ENCODE measurements around the gene BSPRY. TPM values are rescaled to one million over a fixed set of nuclear protein-coding genes. Genes with fewer than 3 reads are reported as not detected.

Gene BSPRY
- total and polyA plus RNA-seq, 2 of the 13 experiments (the other 11 are each of a cell fraction or from before 2014, with no cell fraction given): 0.09 to 0.26 TPM

DNA sequence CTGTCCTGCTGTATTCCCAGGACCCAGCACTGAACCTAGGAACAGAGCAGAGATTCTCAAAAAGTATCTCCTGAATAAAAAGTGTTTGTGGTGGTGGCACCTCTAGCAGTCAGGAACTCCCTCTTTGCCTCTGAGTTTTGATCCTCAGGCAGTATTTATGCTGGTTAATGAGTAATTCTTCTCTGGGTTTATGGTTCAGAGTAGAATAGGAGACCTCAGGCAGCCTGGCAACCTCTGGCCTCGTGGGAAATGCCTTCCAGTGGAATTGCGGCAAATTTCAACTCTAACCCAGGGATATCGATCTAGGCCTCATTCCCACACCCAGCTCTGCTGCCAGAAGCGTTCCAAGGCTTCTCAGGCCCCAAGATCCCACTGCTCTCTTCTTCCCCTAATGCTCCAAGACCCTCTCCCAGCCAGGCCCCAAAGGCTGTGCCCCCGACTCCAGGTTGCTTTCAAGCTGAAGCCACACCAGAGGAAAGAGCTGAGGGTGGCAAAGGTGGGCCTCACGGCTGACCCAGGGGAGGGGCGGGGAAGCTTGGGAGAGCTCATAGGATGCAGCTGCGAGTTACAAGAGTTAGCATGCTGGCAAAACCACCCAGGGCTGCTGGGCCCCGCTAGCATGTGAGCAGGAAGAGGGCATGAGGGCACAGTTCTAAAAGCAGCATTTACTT lies 38.4 kb downstream of the BSPRY start (continued):
- peak; percentile 92 for TF ChIP-seq ASH2L (IDR thresholded peaks at IDR 0.05; ENCODE audit: insufficient read length, low read depth, low read length)
- TF ChIP-seq ZNF205 (CRISPR knock-in tag; IDR thresholded peaks at IDR 0.05): no peak; the same call in 1 of the 2 replicates
- TF ChIP-seq BRCA1 (CRISPR knock-in tag; IDR thresholded peaks at IDR 0.05): no peak
- TF ChIP-seq PHF21A (CRISPR knock-in tag; IDR thresholded peaks at IDR 0.05): peak; percentile 85
- TF ChIP-seq ZNF331 (CRISPR knock-in tag; IDR thresholded peaks at IDR 0.05): no peak; the same call in 1 of the 2 replicates
- TF ChIP-seq SETDB1 (CRISPR knock-in tag; IDR thresholded peaks at IDR 0.05; ENCODE audit: borderline replicate concordance): no peak
- peak; percentile 74; the same call in 1 of the 2 replicates for TF ChIP-seq ARID2 (CRISPR knock-in tag; IDR thresholded peaks at IDR 0.05; ENCODE audit: borderline replicate concordance)
- TF ChIP-seq, protein P1, sequence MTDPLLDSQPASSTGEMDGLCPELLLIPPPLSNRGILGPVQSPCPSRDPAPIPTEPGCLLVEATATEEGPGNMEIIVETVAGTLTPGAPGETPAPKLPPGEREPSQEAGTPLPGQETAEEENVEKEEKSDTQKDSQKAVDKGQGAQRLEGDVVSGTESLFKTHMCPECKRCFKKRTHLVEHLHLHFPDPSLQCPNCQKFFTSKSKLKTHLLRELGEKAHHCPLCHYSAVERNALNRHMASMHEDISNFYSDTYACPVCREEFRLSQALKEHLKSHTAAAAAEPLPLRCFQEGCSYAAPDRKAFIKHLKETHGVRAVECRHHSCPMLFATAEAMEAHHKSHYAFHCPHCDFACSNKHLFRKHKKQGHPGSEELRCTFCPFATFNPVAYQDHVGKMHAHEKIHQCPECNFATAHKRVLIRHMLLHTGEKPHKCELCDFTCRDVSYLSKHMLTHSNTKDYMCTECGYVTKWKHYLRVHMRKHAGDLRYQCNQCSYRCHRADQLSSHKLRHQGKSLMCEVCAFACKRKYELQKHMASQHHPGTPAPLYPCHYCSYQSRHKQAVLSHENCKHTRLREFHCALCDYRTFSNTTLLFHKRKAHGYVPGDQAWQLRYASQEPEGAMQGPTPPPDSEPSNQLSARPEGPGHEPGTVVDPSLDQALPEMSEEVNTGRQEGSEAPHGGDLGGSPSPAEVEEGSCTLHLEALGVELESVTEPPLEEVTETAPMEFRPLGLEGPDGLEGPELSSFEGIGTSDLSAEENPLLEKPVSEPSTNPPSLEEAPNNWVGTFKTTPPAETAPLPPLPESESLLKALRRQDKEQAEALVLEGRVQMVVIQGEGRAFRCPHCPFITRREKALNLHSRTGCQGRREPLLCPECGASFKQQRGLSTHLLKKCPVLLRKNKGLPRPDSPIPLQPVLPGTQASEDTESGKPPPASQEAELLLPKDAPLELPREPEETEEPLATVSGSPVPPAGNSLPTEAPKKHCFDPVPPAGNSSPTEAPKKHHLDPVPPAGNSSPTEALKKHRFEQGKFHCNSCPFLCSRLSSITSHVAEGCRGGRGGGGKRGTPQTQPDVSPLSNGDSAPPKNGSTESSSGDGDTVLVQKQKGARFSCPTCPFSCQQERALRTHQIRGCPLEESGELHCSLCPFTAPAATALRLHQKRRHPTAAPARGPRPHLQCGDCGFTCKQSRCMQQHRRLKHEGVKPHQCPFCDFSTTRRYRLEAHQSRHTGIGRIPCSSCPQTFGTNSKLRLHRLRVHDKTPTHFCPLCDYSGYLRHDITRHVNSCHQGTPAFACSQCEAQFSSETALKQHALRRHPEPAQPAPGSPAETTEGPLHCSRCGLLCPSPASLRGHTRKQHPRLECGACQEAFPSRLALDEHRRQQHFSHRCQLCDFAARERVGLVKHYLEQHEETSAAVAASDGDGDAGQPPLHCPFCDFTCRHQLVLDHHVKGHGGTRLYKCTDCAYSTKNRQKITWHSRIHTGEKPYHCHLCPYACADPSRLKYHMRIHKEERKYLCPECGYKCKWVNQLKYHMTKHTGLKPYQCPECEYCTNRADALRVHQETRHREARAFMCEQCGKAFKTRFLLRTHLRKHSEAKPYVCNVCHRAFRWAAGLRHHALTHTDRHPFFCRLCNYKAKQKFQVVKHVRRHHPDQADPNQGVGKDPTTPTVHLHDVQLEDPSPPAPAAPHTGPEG (CRISPR knock-in tag; IDR thresholded peaks at IDR 0.05): no peak
- no peak for TF ChIP-seq RFXANK (CRISPR knock-in tag; IDR thresholded peaks at IDR 0.05)
- 0 out of 2 replicates have a peak, but pooled peaks have one; percentile 29 for TF ChIP-seq RAD21 (CRISPR knock-in tag; IDR thresholded peaks at IDR 0.05)
- TF ChIP-seq BORCS8-MEF2B (CRISPR knock-in tag; IDR thresholded peaks at IDR 0.05): peak; percentile 74
- no peak for TF ChIP-seq SIN3A (IDR thresholded peaks at IDR 0.05; ENCODE audit: borderline replicate concordance, low read depth, low read length)
- no peak for TF ChIP-seq ZNF225 (CRISPR knock-in tag; IDR thresholded peaks at IDR 0.05)
- TF ChIP-seq, protein P2, sequence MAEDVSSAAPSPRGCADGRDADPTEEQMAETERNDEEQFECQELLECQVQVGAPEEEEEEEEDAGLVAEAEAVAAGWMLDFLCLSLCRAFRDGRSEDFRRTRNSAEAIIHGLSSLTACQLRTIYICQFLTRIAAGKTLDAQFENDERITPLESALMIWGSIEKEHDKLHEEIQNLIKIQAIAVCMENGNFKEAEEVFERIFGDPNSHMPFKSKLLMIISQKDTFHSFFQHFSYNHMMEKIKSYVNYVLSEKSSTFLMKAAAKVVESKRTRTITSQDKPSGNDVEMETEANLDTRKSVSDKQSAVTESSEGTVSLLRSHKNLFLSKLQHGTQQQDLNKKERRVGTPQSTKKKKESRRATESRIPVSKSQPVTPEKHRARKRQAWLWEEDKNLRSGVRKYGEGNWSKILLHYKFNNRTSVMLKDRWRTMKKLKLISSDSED (CRISPR knock-in tag; IDR thresholded peaks at IDR 0.05): no peak
- TF ChIP-seq ZNF788 (CRISPR knock-in tag; IDR thresholded peaks at IDR 0.05; ENCODE audit: borderline replicate concordance): peak; percentile 77; the same call in 1 of the 2 replicates
- peak; percentile 45; the same call in 1 of the 2 replicates for TF ChIP-seq IRX3 (CRISPR knock-in tag; IDR thresholded peaks at IDR 0.05; ENCODE audit: borderline replicate concordance, low read depth)
- no peak for TF ChIP-seq ZNF781 (CRISPR knock-in tag; IDR thresholded peaks at IDR 0.05; ENCODE audit: borderline replicate concordance, not compliant biosample characterization)
- no peak for TF ChIP-seq ZBTB21 (CRISPR knock-in tag; IDR thresholded peaks at IDR 0.05)
- peak; percentile 55 for TF ChIP-seq HMG20A (CRISPR knock-in tag; IDR thresholded peaks at IDR 0.05; ENCODE audit: borderline replicate concordance)
- TF ChIP-seq NPAS2 (CRISPR knock-in tag; IDR thresholded peaks at IDR 0.05; ENCODE audit: borderline replicate concordance): no peak
- no peak for TF ChIP-seq PTBP1 (IDR thresholded peaks at IDR 0.05; ENCODE audit: low read depth, low read length, poor library complexity, severe bottlenecking)
- no peak for TF ChIP-seq GFI1 (CRISPR knock-in tag; IDR thresholded peaks at IDR 0.05; ENCODE audit: borderline replicate concordance)
